ENCODE results near the gene TMEM165. TPM values are rescaled to one million over a fixed set of nuclear protein-coding genes. Genes with fewer than 3 reads are reported as not detected.
A peak's percentile ranks its signal among the peaks of the same experiment; 100 is the strongest.

Gene TMEM165
- total and polyA plus RNA-seq, 2 donors (not counting 1 experiment from before 2014, with no cell fraction given), result 108 to 183 TPM

GRCh38 chr4:55447831-55448230, 52.1 kb downstream of the TMEM165 start:
- peaks cover 8% of the 10 kb centered on the region for H3K4me1 ChIP-seq (ENCODE audit: control insufficient read depth, extremely low read depth, insufficient read depth, low read length)
- H3K27ac ChIP-seq (ENCODE audit: insufficient read depth, low read length), result no peak overlapping the region
- H3K9me3 ChIP-seq (ENCODE audit: control insufficient read depth, insufficient read depth, low read depth, low read length), result no peaks in the 10 kb centered on the region
- no peak overlapping the region for H2AFZ ChIP-seq (ENCODE audit: low read length)
- H3K79me2 ChIP-seq (ENCODE audit: control insufficient read depth, insufficient read depth, low read length), result no peaks in the 10 kb centered on the region
- no peaks in the 10 kb centered on the region for H4K20me1 ChIP-seq (ENCODE audit: control insufficient read depth, extremely low read depth, insufficient read depth, low read length)
- peaks cover 4% of the 10 kb centered on the region for H3K36me3 ChIP-seq (ENCODE audit: control insufficient read depth, insufficient read depth, low read length)
- DNase-seq (ENCODE audit: low read depth in 2 of 2), result peak; percentile 44 to 50
- no peaks in the 10 kb centered on the region for H3K27me3 ChIP-seq (ENCODE audit: control insufficient read depth, insufficient read depth, low read length)
- TF ChIP-seq EZH2 (IDR thresholded peaks at IDR 0.05; ENCODE audit: low read length, missing control alignments) (no peak), CTCF (conservative IDR thresholded peaks at IDR 0.05 in 1 of 2, IDR thresholded peaks at IDR 0.05 in 1 of 2; ENCODE audit: low read depth in 1 of 2, low read length in 2 of 2) (no peak)
- H3K4me2 ChIP-seq (ENCODE audit: extremely low read depth, insufficient read depth, low read length), result no peak overlapping the region
- no peak overlapping the region for H3K9ac ChIP-seq (ENCODE audit: insufficient read depth, low read length)
- no peak overlapping the region for H3K4me3 ChIP-seq (replicated peaks in 1 of 4; ENCODE audit: control extremely low read depth in 1 of 4, insufficient read depth in 1 of 4, low read depth in 3 of 4, low read length in 4 of 4)

GRCh38 chr4:55450566-55450965, 54.8 kb downstream of the TMEM165 start:
- H3K4me1 ChIP-seq (ENCODE audit: control insufficient read depth, extremely low read depth, insufficient read depth, low read length), result peaks cover 4% of the 10 kb centered on the region

GRCh38 chr4:55458164-55458563, 62.4 kb downstream of the TMEM165 start:
- H4K20me1 ChIP-seq (ENCODE audit: control insufficient read depth, extremely low read depth, insufficient read depth, low read length), result no peaks in the 10 kb centered on the region

More at GRCh38 chr4:55450566-55450965, 54.8 kb downstream of the TMEM165 start:
- no peak overlapping the region for H3K9ac ChIP-seq (ENCODE audit: insufficient read depth, low read length)
- H3K79me2 ChIP-seq (ENCODE audit: control insufficient read depth, insufficient read depth, low read length), result no peaks in the 10 kb centered on the region
- H3K27ac ChIP-seq (ENCODE audit: insufficient read depth, low read length), result no peak overlapping the region
- H3K27me3 ChIP-seq (ENCODE audit: control insufficient read depth, insufficient read depth, low read length), result no peaks in the 10 kb centered on the region
- H3K9me3 ChIP-seq (ENCODE audit: control insufficient read depth, insufficient read depth, low read depth, low read length), result no peaks in the 10 kb centered on the region
- no peak overlapping the region for H3K4me2 ChIP-seq (ENCODE audit: extremely low read depth, insufficient read depth, low read length)
- no peak for TF ChIP-seq EZH2 (IDR thresholded peaks at IDR 0.05; ENCODE audit: low read length, missing control alignments)
- no peak for TF ChIP-seq CTCF (conservative IDR thresholded peaks at IDR 0.05 in 1 of 2, IDR thresholded peaks at IDR 0.05 in 1 of 2; ENCODE audit: low read depth in 1 of 2, low read length in 2 of 2)
- no peak overlapping the region for H2AFZ ChIP-seq (ENCODE audit: low read length)
- no peak overlapping the region for H3K4me3 ChIP-seq (replicated peaks in 1 of 4; ENCODE audit: control extremely low read depth in 1 of 4, insufficient read depth in 1 of 4, low read depth in 3 of 4, low read length in 4 of 4)
- H3K36me3 ChIP-seq (ENCODE audit: control insufficient read depth, insufficient read depth, low read length), result peaks cover 2% of the 10 kb centered on the region
- H4K20me1 ChIP-seq (ENCODE audit: control insufficient read depth, extremely low read depth, insufficient read depth, low read length), result no peaks in the 10 kb centered on the region
- DNase-seq (ENCODE audit: low read depth in 2 of 2), result no peak

More at GRCh38 chr4:55458164-55458563, 62.4 kb downstream of the TMEM165 start:
- H3K36me3 ChIP-seq (ENCODE audit: control insufficient read depth, insufficient read depth, low read length), result no peaks in the 10 kb centered on the region
- no peak overlapping the region for H3K27ac ChIP-seq (ENCODE audit: insufficient read depth, low read length)
- H3K27me3 ChIP-seq (ENCODE audit: control insufficient read depth, insufficient read depth, low read length), result no peaks in the 10 kb centered on the region
- peak overlapping the region in 1 of 4 experiments; percentile 10 for H3K4me3 ChIP-seq (replicated peaks in 1 of 4; ENCODE audit: control extremely low read depth in 1 of 4, insufficient read depth in 1 of 4, low read depth in 3 of 4, low read length in 4 of 4)
- no peak overlapping the region for H3K4me2 ChIP-seq (ENCODE audit: extremely low read depth, insufficient read depth, low read length)
- TF ChIP-seq CTCF (conservative IDR thresholded peaks at IDR 0.05 in 1 of 2, IDR thresholded peaks at IDR 0.05 in 1 of 2; ENCODE audit: low read depth in 1 of 2, low read length in 2 of 2), result no peak
- TF ChIP-seq EZH2 (IDR thresholded peaks at IDR 0.05; ENCODE audit: low read length, missing control alignments), result no peak
- H2AFZ ChIP-seq (ENCODE audit: low read length), result no peak overlapping the region
- H3K9ac ChIP-seq (ENCODE audit: insufficient read depth, low read length), result no peak overlapping the region
- peaks cover 6% of the 10 kb centered on the region for H3K4me1 ChIP-seq (ENCODE audit: control insufficient read depth, extremely low read depth, insufficient read depth, low read length)
- H3K9me3 ChIP-seq (ENCODE audit: control insufficient read depth, insufficient read depth, low read depth, low read length), result no peaks in the 10 kb centered on the region
- no peaks in the 10 kb centered on the region for H3K79me2 ChIP-seq (ENCODE audit: control insufficient read depth, insufficient read depth, low read length)
- peak; percentile 46 to 48 for DNase-seq (ENCODE audit: low read depth in 2 of 2)

Measured in fibroblast of lung (primary cell).